SK-N-SH (cell line): Measurements from ENCODE around the gene PTPRC. TPM values are rescaled to one million over a fixed set of nuclear protein-coding genes. Genes with fewer than 3 reads are reported as not detected.
A peak's percentile ranks its signal among the peaks of the same experiment; 100 is the strongest.

ENCODE experiments used
- CTCF ChIA-PET: fragments of 300-600, 350-600 bp; formaldehyde crosslinking; extraction: SDS; loops from one replicate; lab custom pipeline; 2021; lab: Yijun Ruan, JAX
- POLR2A ChIA-PET: fragments of 350-600 bp; sonication (Branson Sonifier 250); formaldehyde crosslinking; extraction: SDS; loops from one replicate; lab custom pipeline; 2020; ENCODE audit warnings: antibody characterized with exemption, inconsistent platforms; lab: Yijun Ruan, JAX
- DNase-seq: peaks from one replicate; pipeline ENCODE4 v3.0.0; 2012
- H2AFZ ChIP-seq: fragments of 200-600 bp; sonication (generic); 2 replicates; pipeline ENCODE4 v1.8.1; 2016; ENCODE audit warnings: antibody characterized with exemption, mild to moderate bottlenecking, low read depth
- H3F3A ChIP-seq: fragments of 200-600 bp; sonication (generic); replicated peaks from 2 replicates; pipeline ENCODE3; 2016; ENCODE audit warnings: antibody characterized with exemption, mild to moderate bottlenecking; ENCODE audit not compliant: insufficient read depth
- H3K27ac ChIP-seq, 2 experiments: fragments of 200-500 bp in 1 of 2; fragments of 200-600 bp in 1 of 2; sonication (Bioruptor generic) in 1 of 2; sonication (generic), shearing (Covaris generic) in 1 of 2; 2 replicates each; pipeline versions ENCODE4 v1.5.1 to v1.6.1; 2014 to 2016; ENCODE audit warnings: low read depth in 2 of 2, inconsistent platforms in 1 of 2, low read length in 1 of 2, mild to moderate bottlenecking in 1 of 2, mixed read lengths in 1 of 2
- H3K27me3 ChIP-seq: fragments of 200-600 bp; sonication (generic), shearing (Covaris generic); 2 replicates; pipeline ENCODE4 v1.6.1; 2016; ENCODE audit warnings: mixed run types; ENCODE audit not compliant: insufficient read depth
- H3K36me3 ChIP-seq, 2 experiments: fragments of 200-500 bp in 1 of 2; fragments of 200-600 bp in 1 of 2; sonication (Bioruptor generic) in 1 of 2; sonication (generic) in 1 of 2; replicated peaks in 1 of 2; 2 replicates each; pipeline versions ENCODE3 to v1.5.1; 2014 to 2016; ENCODE audit warnings: low read length in 1 of 2, mild to moderate bottlenecking in 1 of 2; ENCODE audit not compliant: insufficient read depth in 2 of 2, control insufficient read depth in 1 of 2
- H3K4me1 ChIP-seq, 2 experiments: fragments of 200-500 bp in 1 of 2; fragments of 200-600 bp in 1 of 2; sonication (Bioruptor generic) in 1 of 2; sonication (generic), shearing (Covaris generic) in 1 of 2; 2 replicates each; pipeline versions ENCODE4 v1.5.1 to v1.6.1; 2014 to 2016; ENCODE audit warnings: low read depth in 1 of 2, low read length in 1 of 2, mixed run types in 1 of 2; ENCODE audit not compliant: insufficient read depth in 2 of 2, control insufficient read depth in 1 of 2
- H3K4me2 ChIP-seq: fragments of 200-600 bp; sonication (generic), shearing (Covaris generic); 2 replicates; pipeline ENCODE4 v1.6.1; 2017; ENCODE audit warnings: mixed run types
- H3K4me3 ChIP-seq, 2 experiments: fragments of 200-500 bp in 1 of 2; fragments of 200-600 bp in 1 of 2; sonication (Bioruptor generic) in 1 of 2; sonication (generic), shearing (Covaris generic) in 1 of 2; 2 replicates each; pipeline versions ENCODE4 v1.5.1 to v1.8.1; 2014 to 2016; ENCODE audit warnings: low read depth in 2 of 2, inconsistent platforms in 1 of 2, low read length in 1 of 2, mild to moderate bottlenecking in 1 of 2, mixed read lengths in 1 of 2, moderate library complexity in 1 of 2
- H3K79me2 ChIP-seq: fragments of 200-600 bp; sonication (generic); 2 replicates; pipeline ENCODE4 v1.8.1; 2017; ENCODE audit warnings: mild to moderate bottlenecking; ENCODE audit not compliant: insufficient read depth
- H3K9ac ChIP-seq: fragments of 200-600 bp; sonication (generic); 2 replicates; pipeline ENCODE4 v1.6.1; 2017; ENCODE audit warnings: mixed run types
- H3K9me2 ChIP-seq: fragments of 200-600 bp; sonication (generic); 2 replicates; pipeline ENCODE4 v1.6.1; 2017; ENCODE audit warnings: mixed run types
- H3K9me3 ChIP-seq: fragments of 200-600 bp; sonication (generic); 2 replicates; pipeline ENCODE4 v1.6.1; 2017; ENCODE audit warnings: mixed run types, mild to moderate bottlenecking, moderate library complexity
- H4K20me1 ChIP-seq: fragments of 200-600 bp; sonication (generic); 2 replicates; pipeline ENCODE4 v1.6.1; 2017; ENCODE audit warnings: mild to moderate bottlenecking, mixed run types; ENCODE audit not compliant: insufficient read depth
- FOSL2 ChIP-seq: IDR thresholded peaks from 2 replicates; pipeline ENCODE4 v1.4.0; 2012; ENCODE audit warnings: low read depth, mild to moderate bottlenecking, moderate library complexity, borderline replicate concordance
- MEF2A ChIP-seq: IDR thresholded peaks from 2 replicates; pipeline ENCODE4 v1.4.0; 2012; ENCODE audit warnings: low read depth, borderline replicate concordance
- RFX5 ChIP-seq: IDR thresholded peaks from 2 replicates; pipeline ENCODE4 v1.6.1; 2012; ENCODE audit warnings: mild to moderate bottlenecking, improper control_type of control experiment, low read length
- TAF1 ChIP-seq: IDR thresholded peaks from 2 replicates; pipeline ENCODE4 v1.6.1; 2012; ENCODE audit warnings: low read depth, mild to moderate bottlenecking, low read length, moderate library complexity, borderline replicate concordance
- WGBS: methylation state at CpG from one replicate; pipeline ENCODE4 v1.1.6; 2017; ENCODE audit warnings: low lambda C conversion rate; 5-methylcytosine and 5-hydroxymethylcytosine counted together
- polyA plus RNA-seq, 3 experiments: library from polyadenylated mRNA; depleted of rRNA; stranded (reverse); fragments of >200 nt; gene quantifications; 2 replicates each; pipeline ENCODE4 v1.2.3, GENCODE V29; 2012
- TF ChIP-seq, protein P1 (sequence below): fragments of 150-350 bp; IDR thresholded peaks from 2 replicates; pipeline ENCODE4 v1.6.1; 2017; ENCODE audit warnings: antibody characterized with exemption, low read length, low read depth, borderline replicate concordance

Gene PTPRC
- polyA plus RNA-seq, 1 of the 3 experiments (the other 2 are of a cell fraction), result 0.03 TPM

DNA sequence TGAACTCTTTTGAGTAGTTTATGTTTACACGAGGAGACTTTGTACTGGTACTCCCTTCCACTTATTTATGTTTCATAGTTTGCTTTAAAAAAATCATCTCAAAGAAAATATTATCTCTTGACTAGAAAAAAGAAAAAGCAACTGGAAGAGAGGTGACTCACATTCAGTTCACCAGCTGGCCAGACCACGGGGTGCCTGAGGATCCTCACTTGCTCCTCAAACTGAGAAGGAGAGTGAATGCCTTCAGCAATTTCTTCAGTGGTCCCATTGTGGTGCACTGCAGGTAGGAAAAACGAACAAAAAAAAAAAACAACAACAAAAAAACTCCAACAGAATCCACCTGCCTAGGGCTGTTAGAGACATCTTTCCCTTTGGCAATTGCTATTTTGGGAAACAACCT, 102.9 kb downstream of the PTPRC start:
- TF ChIP-seq FOSL2, result peak; percentile 23; the same call in 1 of the 2 replicates
- TF ChIP-seq, protein P1, sequence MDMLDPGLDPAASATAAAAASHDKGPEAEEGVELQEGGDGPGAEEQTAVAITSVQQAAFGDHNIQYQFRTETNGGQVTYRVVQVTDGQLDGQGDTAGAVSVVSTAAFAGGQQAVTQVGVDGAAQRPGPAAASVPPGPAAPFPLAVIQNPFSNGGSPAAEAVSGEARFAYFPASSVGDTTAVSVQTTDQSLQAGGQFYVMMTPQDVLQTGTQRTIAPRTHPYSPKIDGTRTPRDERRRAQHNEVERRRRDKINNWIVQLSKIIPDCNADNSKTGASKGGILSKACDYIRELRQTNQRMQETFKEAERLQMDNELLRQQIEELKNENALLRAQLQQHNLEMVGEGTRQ, result no peak
- TF ChIP-seq, all 33 proteins: peak for 1
- no peak overlapping the region for H3K27ac ChIP-seq
- no peaks in the 10 kb centered on the region for H3F3A ChIP-seq
- POLR2A ChIA-PET, result no interaction called here
- no peaks in the 10 kb centered on the region for H3K36me3 ChIP-seq
- H3K4me3 ChIP-seq, result no peak overlapping the region
- no peak overlapping the region for H3K4me2 ChIP-seq
- H3K9me3 ChIP-seq, result 0 out of 2 replicates have a peak, but pooled peaks cover 7% of the 10 kb centered on the region
- H3K27me3 ChIP-seq, result no peaks in the 10 kb centered on the region
- H4K20me1 ChIP-seq, result no peaks in the 10 kb centered on the region
- H3K79me2 ChIP-seq, result no peaks in the 10 kb centered on the region
- peaks cover 0 to 10% of the 10 kb centered on the region in 2 experiments; a peak in 2 of 4 replicates for H3K4me1 ChIP-seq
- H3K9ac ChIP-seq, result no peak overlapping the region
- no peaks in the 10 kb centered on the region for H3K9me2 ChIP-seq
- DNase-seq, result no peak
- 43% methylated on average over 3 of the region's 3 CpGs for WGBS
- CTCF ChIA-PET, result interaction anchor here (1.0 kb wide), 1 partner anchor 8 kb away, joined by 3 read pairs; no protein-coding TSS in a partner anchor
- H2AFZ ChIP-seq, result no peak overlapping the region

DNA sequence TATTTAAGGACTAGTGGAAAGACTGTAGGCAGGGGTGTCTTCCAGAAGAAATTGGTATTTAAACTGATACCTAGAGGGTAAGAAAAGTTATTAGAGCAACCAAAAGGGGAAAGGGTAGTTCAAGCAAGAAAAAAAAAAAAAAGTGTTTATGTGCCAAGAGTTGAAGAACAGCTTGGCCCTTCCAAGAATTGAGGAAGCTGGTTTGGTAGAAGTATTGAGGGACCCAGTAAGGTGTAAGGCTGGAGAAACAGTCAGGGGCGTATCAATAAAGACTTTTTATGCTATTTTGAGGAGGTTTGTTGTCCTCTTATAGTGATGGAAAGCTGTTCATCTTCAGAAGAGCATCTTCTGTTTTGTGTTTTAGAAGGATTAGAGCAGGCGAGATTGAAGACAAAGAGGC, 108.3 kb downstream of the PTPRC start:
- Histone ChIP-seq H3K4me3 (no peak overlapping the region), H3K9me2 (no peaks in the 10 kb centered on the region), H3K9ac (no peak overlapping the region), H3K9me3 (no peaks in the 10 kb centered on the region), H4K20me1 (no peaks in the 10 kb centered on the region), H3K79me2 (no peaks in the 10 kb centered on the region), H3K4me2 (no peak overlapping the region)
- CTCF ChIA-PET, result interaction anchor here (1.1 to 2.1 kb wide), 2 partner anchors 9 to 23 kb away, joined by 3 to 6 read pairs; no protein-coding TSS in a partner anchor
- no peak for DNase-seq
- TF ChIP-seq MEF2A (no peak), RFX5 (no peak), TAF1 (no peak)
- TF ChIP-seq, all 33 proteins: peak for 0
- H3K4me1 ChIP-seq, result peaks cover 0 to 5% of the 10 kb centered on the region in 2 experiments; a peak in 2 of 4 replicates
- no peaks in the 10 kb centered on the region for H3K36me3 ChIP-seq
- no peak overlapping the region for H3K27ac ChIP-seq
- 94% methylated on average over 2 of the region's 2 CpGs for WGBS
- POLR2A ChIA-PET, result no interaction called here
- H2AFZ ChIP-seq, result no peak overlapping the region
- no peaks in the 10 kb centered on the region for H3F3A ChIP-seq
- no peaks in the 10 kb centered on the region for H3K27me3 ChIP-seq

DNA sequence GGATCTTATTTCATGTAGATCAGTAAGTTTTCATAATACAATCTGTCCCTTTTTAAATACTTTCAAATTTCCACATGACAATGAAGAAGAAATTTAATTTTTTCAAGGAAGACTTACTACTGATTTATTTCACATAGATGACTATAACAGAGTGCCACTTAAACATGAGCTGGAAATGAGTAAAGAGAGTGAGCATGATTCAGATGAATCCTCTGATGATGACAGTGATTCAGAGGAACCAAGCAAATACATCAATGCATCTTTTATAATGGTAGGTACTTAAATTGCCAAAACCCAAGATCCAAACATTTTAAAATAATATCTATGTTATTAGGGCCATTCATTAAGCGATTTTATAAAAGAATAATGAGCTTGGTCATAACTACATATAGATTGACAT, 110.4 kb downstream of the PTPRC start:
- Histone ChIP-seq H3K4me3 (no peak overlapping the region), H3K36me3 (no peaks in the 10 kb centered on the region), H3K4me2 (no peak overlapping the region), H3K4me1 (peaks cover 0 to 4% of the 10 kb centered on the region in 2 experiments; a peak in 2 of 4 replicates), H2AFZ (no peak overlapping the region), H3K27ac (no peak overlapping the region), H4K20me1 (no peaks in the 10 kb centered on the region), H3K9ac (no peak overlapping the region), H3K9me3 (no peaks in the 10 kb centered on the region; the same call in 1 of the 2 replicates), H3F3A (no peaks in the 10 kb centered on the region), H3K79me2 (no peaks in the 10 kb centered on the region), H3K27me3 (no peaks in the 10 kb centered on the region), H3K9me2 (no peaks in the 10 kb centered on the region)
- 74% methylated on average over 1 of the region's 1 CpG for WGBS
- POLR2A ChIA-PET, result no interaction called here
- TF ChIP-seq TAF1 (no peak), FOSL2 (peak; percentile 26; the same call in 1 of the 2 replicates)
- no peak for DNase-seq
- CTCF ChIA-PET, result interaction anchor here (1.3 kb wide), 1 partner anchor 494 kb away, joined by 4 read pairs; no protein-coding TSS in a partner anchor
